DMS153 (cell line): ENCODE measurements around the gene FJX1.

ENCODE experiments used
- DNase-seq: peaks from one replicate; lab custom pipeline; 2025; lab: John Stamatoyannopoulos, UW

Gene FJX1, protein sequence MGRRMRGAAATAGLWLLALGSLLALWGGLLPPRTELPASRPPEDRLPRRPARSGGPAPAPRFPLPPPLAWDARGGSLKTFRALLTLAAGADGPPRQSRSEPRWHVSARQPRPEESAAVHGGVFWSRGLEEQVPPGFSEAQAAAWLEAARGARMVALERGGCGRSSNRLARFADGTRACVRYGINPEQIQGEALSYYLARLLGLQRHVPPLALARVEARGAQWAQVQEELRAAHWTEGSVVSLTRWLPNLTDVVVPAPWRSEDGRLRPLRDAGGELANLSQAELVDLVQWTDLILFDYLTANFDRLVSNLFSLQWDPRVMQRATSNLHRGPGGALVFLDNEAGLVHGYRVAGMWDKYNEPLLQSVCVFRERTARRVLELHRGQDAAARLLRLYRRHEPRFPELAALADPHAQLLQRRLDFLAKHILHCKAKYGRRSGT

DNA sequence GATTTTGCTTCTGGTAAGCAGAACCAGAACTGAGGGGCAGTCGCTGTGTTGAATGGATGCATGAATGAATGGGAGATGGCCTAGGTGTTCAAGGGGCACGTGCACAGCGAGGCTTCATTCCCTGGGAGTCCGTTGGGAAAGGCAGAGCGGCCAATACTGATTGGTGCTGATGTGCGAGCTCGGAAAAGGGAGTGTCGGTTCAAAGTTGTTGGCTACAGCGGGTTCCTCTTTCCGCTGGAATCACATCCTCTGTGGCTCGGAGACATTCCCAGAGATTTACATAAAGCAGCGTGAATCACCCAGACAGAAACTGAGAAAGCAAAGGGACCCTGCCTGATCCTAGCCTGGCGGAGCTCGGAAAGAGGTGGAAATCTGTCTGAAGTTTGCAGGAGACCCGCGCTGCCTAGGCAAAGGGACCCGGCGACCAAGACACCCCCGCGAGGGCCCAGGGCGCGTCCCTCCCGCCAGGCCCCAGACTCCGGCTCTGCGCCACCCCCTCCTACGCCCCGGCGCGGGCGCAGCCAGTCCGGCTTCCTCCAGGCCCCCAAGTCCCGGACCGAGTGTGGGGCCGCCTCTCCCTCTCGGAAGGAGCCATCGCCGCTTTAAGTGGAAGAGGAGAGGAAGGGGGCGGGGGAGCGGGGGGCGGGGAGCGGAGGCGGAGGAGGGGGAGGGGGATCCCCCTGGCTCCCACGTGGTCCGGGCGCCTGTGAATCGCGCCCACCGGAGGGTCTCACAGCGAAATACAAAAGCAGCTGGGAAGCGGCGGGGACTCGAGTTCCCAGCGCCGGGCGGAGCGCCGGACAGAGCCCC is at the start of gene FJX1:
TSS of gene FJX1 (plus strand) at position 774 of the 810 bp plus-strand sequence. CDS start 177 bp downstream, outside the sequence.
- peak; percentile 57 for DNase-seq

DNA sequence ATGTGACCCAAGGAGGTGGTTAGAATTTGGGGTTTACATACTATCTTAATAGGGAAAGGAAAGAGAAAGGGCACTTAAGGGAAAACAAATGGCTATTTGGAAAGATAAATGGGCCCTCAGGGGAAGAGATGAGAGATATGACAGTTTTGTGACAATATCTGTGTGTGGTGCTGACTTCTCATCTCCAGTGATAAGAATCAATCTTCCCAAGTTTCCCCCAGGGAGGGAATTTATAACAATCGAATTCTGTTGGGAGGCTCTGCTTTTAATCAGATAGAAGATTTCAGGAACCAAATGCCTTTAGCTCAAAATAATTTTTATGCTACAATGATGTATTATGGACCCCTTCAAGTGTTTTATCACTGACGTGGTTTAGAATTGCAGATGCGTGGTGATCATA is 46.6 kb upstream of the FJX1 start:
- no peak for DNase-seq

DNA sequence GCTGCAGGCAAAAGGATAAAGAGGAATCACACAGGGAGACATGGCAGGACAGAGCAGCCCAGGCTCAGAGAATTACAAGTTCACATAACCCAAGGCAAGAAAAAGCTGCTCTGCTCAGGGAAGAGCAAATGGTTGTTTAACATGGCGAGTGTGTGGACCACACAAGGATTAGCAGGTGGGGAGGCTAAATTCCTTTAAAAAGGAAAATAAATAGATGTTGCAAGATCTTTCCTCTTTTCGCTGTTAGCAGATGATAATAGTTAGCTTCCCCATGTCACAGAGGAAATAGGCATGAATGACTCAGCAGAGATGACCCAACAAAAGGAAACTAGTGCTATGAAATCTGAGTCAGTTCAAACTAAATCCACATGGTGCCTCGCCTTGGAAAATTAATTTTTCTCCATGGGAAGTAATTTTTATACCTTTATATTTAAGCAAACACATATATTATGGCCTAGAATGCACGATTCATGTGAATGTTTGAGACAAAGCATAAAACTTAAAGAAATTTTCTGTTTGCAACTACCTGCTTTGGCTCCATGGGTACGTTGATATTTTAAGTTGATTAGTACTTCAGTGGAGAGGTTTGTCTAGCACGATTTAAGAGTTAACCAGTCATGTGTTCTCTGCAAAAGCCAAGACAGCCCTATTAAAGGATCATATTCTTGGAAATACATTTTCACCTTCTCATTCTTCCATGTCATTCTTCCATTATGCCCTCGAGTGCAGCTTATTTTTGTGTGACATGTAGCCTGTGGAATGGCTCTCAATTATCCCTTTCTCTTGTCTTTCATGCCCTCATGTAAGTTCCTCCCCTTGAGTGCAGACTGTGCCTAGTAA is 38.5 kb upstream of the FJX1 start:
- DNase-seq = no peak

DNA sequence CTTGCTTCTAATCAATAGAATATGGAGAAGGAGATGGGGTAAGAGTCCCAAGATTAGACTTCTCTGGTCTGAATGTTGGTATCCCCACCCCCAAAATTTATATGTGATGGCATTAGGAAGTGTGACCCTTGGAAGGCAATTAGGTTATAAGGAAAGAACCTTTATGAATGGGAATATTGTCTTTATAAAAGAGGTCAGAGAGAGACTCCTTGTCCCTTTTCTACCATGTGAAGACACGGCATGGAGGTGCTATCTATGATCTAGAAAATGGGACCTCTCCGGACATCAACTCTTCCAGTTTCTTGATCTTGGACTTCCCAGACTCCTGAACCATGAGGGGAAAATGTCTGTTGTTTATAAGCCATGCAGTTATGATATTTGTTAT is 37.9 kb upstream of the FJX1 start:
- no peak for DNase-seq

DNA sequence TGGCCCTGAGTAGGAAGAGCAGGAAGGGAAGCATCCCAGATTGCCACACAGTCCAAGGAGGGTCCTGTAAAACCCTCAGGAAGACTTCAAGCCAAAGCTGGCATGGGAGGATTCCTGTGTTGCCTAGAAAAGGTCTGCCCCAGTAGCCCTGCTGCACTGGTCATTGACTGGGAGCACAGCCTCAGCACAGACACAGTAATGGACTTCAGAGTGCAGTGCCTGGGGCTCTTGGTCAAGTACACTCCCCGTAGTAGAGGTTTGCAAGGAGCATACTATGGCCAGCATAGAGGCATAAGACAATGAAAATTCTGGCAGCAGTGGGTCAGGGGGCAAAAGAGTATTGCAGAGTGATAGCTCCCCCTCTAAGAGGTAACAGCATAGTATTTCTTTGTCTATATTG is 36.2 kb upstream of the FJX1 start:
- no peak for DNase-seq

DNA sequence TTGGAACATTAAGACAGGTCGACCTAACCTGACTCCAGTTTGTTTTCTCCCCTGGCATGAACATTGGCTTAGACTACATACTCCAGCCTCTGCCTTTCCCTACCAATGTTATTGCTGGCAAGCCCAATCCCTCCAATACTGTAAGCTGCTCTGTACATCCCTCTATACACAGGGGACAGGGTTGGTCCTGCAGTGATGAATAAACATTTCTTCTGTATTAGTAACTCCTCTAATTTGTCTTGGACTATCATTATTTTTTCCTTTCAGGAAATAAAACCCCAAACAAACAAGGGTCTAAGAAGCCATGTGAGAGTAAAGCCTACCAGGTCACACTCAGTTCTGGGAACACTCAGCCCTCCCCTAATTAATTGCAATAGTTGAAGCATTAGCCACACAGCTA is 35.1 kb upstream of the FJX1 start:
- no peak for DNase-seq

DNA sequence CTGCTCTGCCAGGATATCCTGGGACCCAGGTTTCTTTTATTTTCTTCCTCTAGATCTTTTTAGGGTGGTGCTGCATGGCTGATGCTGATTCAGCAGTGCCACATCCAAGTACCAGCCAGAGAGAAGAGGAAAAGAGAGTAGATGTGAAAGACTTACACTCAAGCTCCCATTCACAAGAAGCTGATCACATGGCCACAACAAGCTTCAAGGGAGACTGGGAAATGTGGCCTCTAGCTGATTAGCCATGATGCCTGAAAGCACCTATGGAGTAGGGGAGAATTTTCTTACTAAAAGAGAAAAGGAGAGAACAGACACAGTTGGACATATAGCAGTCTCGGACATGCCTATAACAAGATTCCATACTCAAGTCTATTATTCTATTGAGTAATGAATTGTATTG is 34.4 kb upstream of the FJX1 start:
- no peak for DNase-seq

DNA sequence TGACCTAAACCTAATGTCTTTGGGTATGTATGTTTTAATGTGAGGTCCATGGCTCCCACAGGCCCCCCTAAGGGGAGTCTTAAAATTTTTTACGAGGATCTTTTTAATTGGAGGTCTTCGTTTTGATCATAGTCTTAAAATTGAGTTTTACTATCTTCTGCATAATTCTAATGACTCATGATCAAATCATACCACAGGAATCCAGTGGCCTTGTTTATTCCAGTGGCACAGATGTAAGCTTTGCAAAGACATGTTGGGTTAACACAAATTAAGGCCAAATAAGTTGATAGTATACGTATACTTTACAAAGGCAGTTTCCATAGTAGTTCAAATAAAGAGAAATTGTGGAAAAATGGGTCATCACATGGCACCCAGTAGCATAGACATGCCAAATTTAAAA is 33.9 kb upstream of the FJX1 start:
- no peak for DNase-seq

DNA sequence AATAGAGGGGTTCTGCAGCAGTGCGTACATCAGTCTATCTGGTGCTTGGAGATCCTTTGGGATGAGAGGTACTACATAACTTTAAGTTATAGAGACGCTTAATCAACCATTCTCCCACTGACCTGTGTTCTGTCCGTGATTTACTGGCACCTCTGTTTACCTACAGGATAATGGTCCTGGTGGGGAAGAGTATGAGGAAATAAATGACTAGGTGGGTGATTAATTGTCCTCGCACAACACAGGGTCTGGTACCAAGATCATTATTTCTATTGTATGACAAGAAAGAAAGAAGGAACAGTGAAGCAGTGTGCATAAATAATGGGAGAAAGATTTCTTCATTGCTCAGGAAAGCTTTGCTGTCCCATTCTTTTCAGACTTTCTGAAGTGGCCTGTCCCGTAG is 32.8 kb upstream of the FJX1 start:
- DNase-seq = no peak

DNA sequence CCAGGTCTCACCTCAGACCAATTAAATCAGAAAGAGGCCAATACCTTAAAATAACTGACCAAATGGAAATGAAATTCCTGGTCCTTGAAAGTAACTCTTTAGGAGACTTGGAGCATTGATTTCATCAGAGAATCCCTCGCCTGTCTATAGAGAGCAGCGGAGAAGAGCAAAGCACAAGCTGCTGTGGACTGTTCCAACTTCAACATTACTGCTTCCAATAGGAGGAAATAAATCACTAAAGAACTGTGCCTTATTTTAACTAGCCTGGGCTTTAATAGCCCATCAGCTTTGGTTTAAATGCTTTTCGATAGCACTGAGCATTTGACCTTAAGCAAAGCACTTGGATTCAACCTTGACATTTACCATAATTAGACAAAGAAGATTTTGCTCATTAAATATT is 32.0 kb upstream of the FJX1 start:
- no peak for DNase-seq

DNA sequence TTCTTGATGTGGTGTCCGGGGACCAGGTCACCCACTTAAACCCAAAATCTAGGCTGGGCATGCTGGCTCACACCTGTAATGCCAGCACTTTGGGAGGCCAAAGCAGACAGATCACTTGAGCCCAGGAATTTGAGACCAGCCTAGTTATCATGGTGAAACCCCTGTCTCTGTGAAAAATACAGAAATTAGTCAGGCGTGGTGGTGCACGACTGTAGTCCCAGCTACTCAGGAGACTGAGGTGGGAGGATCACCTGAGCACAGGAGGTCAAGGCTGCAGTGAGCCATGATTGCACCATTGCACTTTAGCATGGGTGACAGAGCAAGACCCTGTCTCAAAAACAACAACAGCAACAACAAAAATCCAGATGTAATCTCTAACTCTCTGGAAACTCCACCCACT is 30.3 kb upstream of the FJX1 start:
- no peak for DNase-seq

DNA sequence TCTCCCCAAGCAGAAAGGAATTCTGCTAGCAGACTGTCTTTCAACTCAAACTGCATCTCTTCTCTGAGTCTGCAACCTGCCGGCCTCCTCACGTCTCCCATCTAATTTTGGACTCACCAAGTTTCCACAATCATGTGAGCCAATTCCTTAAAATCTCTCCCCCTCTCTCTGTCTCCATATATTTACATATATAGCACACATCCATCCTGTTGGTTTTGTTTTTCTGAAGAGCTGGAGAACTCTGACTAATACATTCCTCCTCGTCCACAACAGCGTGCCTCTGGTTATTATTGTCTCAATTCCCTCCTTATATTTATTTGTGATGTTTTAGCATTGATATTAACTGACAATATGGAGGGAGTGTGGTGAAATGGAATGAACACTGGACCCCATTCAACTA is 29.6 kb upstream of the FJX1 start:
- DNase-seq = no peak

DNA sequence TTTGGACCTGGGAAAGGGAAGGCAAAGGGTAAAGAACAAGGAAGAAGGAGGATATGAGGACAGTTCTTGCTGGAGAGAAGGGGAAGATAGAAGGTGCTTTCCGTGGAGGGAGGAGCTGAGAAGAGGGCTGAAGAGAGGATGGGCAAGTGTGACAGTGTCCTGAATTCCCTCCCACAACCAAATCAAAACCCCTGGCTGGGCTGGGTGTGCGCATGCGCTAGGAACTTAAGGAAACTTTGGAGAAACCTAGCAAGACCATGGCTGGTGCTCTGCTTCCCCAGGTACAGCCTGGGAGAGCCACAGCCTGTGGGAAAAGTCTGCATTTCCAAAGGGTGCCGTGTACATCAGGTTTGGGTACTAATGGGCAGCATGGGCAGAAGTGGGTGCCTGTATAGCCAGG is 29.0 kb upstream of the FJX1 start:
- DNase-seq = no peak

DNA sequence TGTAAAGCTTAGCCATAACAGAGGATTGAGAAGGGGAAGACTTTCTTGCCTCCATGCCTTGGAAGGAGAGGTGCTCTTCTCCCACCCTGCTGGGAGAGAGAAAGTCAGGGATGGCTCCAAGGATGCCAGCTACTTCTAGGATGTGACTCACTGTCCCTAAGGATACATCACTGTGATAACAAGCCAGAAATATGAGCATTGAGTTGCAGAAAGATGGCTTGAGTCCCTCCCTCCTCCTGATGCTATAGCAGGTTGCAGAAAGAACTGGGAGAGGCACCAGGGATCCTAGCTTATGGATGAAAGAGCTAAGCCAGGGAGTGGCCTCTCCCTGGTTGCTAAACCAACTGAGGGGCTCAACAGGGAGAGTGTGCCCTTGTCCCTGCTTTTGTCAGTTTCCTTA is 27.8 kb upstream of the FJX1 start:
- DNase-seq = no peak

DNA sequence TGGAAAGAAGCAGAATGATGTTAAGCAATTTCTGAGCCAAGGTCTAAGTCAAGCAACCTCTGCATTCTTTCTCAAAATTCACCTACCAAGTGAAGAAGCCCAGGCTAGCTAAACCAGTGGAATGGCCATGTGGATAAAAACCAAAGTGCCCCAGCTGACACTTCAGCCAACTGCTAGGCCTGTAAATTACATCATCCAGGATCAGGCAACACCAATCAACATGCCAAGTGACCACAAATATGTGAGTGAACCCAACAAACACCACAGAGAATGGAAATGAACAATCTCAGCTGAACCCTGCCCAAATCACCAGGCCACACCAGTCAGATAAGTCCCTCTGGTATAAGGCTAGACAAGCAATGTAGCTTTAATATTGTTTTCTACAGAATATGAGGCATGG is 25.1 kb upstream of the FJX1 start:
- no peak for DNase-seq

DNA sequence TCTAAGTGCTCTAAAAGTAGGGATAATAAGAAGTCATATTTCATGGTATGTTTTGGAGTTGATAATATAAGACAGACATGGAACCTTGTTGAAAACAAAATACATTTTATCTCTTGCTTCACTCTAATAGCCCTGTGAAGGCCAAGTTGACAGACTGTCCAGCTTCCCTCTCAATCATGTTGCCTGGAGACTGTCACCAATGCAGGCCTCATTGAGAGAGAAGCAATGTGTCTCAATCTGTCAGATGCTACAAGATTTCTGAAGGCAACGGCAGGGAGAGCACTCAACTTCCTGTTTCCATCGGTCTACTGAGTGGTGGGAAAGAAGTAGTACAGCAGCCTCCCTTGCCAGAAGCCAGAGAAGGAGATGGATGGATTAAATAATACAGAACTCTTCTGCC is 23.6 kb upstream of the FJX1 start:
- no peak for DNase-seq

DNA sequence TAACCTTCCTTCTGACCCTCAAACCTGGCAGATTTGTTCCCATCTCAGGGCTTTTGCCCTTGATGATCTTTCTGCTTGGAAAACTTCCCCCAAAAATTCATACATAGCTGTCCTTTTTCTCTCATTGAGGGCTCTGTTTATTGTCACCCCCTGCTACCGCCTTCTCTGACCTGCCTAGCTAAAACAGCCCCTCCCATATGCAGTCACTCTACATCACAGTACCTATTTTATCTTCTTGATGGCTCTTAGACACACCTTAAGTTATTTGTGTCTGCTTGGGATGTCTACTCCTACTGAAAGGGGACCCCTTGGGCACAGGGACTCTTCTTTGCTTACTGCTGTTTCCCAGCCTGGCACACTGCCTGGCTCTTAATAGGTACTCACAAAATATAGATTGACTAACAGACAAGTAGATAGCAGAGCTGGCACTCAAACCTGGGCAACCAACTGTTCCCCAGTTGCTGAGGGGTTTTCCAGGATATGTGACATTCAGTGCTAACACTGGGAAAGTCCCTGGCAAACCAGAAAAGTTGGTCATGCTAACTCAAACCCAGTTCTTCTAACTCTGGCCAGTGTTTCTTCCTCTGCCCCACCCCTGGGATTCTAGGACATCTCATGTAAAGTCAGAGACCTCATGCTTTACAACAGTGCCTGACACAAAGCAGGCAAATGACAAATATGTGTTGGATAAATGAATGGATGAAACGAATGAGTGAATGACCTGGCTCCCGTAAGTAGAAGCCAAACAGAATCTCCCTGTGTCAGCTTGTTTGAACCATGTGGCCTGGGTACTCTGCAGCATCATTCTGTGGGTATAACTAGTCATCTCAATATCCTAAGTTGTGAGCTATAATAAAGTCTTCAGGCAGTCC is 19.8 kb upstream of the FJX1 start:
- DNase-seq = no peak

DNA sequence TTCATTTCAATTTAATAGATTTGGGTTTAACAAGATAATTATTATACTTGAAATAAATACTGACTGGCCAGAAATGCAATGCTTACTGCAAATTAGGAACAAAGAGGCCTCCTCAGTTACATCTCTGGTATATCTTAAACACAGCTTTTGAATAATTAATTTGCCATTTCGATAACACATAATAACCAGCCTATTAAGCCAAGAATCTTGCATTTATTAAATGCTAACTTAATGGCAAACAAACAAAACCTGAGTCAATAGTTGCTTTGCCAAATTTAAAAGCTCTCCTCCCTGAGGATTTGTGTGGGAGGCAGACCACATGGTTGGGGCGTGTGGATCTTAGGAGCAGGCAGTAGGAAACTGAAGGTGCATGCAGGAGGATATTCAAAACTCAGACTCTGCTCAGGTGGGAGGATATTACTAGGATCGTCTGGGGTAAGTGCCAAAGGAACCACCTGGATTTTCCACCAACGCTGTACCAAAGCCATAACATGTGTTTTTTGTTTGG is 17.9 kb upstream of the FJX1 start:
- DNase-seq = no peak

DNA sequence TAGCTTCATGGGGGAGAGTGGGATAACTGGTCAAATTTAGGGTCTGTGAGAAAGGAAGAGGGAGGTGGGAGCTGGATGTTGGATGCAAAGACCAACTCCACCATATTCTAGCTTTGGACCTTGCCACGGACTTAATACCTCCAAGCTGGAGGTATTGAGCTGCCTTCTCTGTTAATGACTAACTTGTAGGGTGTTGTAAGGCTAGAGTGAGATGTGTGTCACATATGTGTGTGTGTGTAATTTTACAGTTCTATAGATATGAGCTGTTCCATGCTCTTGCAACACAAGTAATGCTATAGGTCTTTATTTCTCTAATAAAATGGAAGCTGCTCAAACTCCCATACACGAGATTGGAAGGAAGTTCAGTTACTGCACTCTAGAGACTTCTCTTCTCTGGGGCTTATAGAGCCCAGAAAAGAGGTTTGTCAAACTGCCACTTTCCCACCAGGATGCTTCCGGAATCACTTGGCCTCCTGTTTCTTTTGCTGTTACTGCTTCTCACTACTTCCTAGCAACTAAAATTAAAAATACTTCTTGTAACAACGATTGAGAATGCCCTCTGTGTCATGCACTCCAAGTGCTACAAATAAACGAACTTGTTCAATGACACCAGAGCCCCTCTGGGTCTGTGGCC is 16.0 kb upstream of the FJX1 start:
- DNase-seq = no peak

DNA sequence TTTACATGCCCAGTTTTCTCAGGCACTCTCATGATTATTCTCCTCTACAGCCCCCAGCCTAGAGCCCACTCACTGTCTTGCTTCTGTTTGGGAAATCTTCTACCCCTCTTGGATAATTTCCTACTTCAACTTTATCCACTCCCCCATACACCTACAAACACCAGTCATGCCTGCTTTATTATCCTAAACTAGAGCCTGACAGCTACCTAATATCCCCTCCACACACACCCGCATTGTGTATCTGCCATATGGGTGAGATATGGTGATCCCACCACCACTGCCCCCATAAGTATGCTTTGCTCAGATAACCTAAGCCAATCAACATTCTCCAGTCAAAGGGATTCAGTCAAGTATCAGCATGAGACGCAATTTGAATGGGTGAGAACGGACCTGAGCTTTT is 15.3 kb upstream of the FJX1 start:
- no peak for DNase-seq

DNA sequence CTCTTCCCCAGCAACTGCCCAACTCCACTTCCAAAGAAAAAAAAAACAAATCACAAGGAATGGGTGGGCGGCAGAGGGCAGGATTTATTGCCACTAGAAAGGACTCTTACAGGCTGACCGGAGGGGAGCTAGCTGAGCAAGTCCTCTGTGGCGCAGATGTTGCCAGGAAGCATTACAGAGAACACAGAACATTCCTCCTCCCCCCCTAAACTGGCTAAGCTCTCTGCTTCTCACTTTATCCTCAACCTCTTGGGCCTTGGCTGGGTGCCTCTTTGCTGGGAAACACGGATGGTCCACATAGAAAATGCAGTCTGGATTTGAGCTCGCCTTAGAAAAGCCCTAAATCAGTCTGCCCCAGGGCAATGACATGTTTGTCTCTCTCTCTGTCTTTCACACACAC is 12.6 kb upstream of the FJX1 start:
- DNase-seq = no peak
